IPS-18c (cell line): ENCODE results near the gene CPED1.

ENCODE experiments used
- H3K4me3 ChIP-seq: 2 replicates; pipeline ENCODE4 v1.7.0; 2013; ENCODE audit warnings: low read depth, mild to moderate bottlenecking, low read length, moderate library complexity; ENCODE audit not compliant: insufficient read depth
- H3K9me3 ChIP-seq: one replicate; pipeline ENCODE4 v1.6.1; 2013; ENCODE audit warnings: mild to moderate bottlenecking, low read length, moderate library complexity; ENCODE audit not compliant: control insufficient read depth, insufficient read depth

CPED1 gene

GRCh38 chr7:120992272-120992964, 3.9 kb downstream of the CPED1 start:
- Histone ChIP-seq H3K9me3 (no peaks in the 10 kb centered on the region), H3K4me3 (no peak overlapping the region)

- Histone ChIP-seq H3K9me3 (no peaks in the 10 kb centered on the region), H3K4me3 (no peak overlapping the region)
These were observed 4.5 kb downstream of the CPED1 start for GRCh38 chr7:120992965-120993494.

DNA sequence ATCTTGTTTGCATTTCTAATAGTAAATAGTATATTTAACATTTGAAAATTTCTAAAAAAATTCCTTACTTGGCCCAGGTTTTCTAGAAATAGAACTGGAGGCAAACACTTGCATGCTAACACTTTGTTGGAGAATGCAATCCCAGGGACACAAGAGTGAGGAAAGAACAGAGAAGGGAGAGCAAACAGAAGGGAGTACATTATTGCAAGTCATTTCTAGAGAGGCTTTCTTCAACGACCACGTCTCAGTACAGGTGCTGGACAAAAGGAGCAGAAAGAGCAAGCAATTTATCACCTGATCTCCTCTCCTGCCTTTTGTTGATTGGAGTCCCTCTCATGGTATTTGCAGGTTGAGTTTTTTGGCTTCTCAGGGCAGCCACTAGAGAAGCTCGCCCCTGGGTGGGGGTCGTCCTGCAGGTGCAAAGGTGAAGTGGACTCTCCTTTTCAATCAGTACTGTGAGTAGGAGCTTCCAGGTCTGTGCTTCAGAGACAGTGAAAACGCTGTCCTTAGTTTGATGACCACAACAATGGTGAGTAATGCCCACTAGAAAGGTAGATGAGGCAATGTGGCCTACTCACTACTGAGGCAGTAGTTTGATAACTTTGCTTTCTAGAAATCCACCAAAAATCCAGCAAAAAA, 5.2 kb downstream of the CPED1 start:
- no peak overlapping the region for H3K4me3 ChIP-seq
- H3K9me3 ChIP-seq: no peaks in the 10 kb centered on the region

- H3K4me3 ChIP-seq: no peak overlapping the region
- H3K9me3 ChIP-seq: no peaks in the 10 kb centered on the region
These were observed 6.2 kb downstream of the CPED1 start for GRCh38 chr7:120994512-120995410.

GRCh38 chr7:120995654-120996053, 7.1 kb downstream of the CPED1 start:
- H3K4me3 ChIP-seq: no peak overlapping the region
- H3K9me3 ChIP-seq: no peaks in the 10 kb centered on the region

DNA sequence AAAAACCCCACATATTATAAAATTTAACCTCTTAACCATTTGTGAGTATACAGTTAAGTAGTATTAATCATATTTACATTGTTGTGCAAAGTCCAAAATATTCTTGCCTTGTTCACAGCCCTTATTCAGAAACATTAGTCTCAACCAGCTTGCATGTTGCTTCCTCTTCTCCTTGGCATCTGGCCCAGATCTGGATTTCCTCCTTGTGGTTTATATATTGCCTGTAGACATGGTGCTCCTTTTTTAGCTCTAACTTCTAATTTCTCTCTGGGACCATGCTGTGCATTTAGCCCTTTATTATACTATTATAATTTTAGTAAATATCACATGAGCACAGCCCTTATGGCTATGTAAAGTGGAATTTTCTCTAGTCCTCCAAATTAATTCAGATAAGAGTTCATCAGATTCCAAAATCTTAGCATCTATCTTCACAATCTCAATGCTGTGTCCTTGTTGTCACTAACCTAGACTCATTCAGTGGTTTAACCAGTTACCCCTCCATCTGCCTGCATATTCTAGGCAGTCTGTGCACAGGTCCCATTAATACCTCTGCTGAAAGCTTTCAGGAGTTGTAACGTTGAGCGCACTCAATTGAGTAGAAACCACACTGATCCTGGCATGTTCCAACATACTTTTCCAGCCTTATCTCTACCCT, 7.9 kb downstream of the CPED1 start:
- Histone ChIP-seq H3K9me3 (no peaks in the 10 kb centered on the region), H3K4me3 (no peak overlapping the region)

GRCh38 chr7:120996988-120997345, 8.5 kb downstream of the CPED1 start:
- no peak overlapping the region for H3K4me3 ChIP-seq
- no peaks in the 10 kb centered on the region for H3K9me3 ChIP-seq

- no peaks in the 10 kb centered on the region for H3K9me3 ChIP-seq
- H3K4me3 ChIP-seq: no peak overlapping the region
These were observed 9.5 kb downstream of the CPED1 start for GRCh38 chr7:120997882-120998474.

DNA sequence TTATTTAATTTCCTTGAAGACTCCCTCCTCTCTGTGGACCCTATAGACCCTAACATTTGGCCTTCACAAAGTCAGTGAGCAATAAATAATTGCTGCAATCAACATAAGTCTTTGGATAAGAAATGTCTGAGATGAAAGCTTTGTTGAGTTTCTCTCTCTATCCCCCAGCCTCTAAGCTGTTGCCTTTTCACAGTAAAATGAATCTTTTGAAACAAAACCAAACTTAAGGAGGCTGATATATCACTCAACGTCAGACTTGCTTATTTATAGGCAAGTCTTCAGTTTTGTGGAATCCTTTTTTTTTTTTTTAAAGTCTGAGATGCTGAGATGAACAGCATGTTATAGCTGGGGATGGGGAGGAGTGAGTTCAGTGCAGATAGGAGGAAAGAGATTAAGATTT, 10.0 kb downstream of the CPED1 start:
- Histone ChIP-seq H3K9me3 (no peaks in the 10 kb centered on the region), H3K4me3 (no peak overlapping the region)

DNA sequence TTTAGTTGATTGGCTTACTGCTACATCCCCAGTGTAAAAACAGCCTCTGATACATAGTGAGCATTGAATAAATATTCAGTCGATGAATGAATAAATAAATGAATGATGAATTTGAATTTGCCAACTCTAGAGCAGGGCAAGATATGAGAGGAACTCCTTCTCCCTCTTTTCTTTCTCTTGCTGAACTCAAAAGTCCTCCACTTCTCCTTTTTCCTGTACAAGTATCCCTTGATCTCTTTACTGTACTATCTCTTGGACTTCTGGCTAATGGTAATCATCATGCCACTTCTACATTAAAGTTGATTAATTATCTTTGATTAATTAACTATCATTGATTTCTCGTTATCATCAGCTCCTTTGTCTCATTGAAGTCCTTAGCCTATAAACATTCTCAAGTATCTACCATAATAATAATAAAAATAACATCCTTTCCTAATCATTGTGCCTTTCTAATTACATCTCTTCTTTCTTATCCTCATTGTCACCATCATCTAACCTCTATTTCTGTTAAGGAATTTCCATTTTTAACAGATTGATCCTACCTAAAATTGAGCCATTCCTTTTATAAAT, 10.6 kb downstream of the CPED1 start:
- Histone ChIP-seq H3K4me3 (no peak overlapping the region), H3K9me3 (no peaks in the 10 kb centered on the region)

DNA sequence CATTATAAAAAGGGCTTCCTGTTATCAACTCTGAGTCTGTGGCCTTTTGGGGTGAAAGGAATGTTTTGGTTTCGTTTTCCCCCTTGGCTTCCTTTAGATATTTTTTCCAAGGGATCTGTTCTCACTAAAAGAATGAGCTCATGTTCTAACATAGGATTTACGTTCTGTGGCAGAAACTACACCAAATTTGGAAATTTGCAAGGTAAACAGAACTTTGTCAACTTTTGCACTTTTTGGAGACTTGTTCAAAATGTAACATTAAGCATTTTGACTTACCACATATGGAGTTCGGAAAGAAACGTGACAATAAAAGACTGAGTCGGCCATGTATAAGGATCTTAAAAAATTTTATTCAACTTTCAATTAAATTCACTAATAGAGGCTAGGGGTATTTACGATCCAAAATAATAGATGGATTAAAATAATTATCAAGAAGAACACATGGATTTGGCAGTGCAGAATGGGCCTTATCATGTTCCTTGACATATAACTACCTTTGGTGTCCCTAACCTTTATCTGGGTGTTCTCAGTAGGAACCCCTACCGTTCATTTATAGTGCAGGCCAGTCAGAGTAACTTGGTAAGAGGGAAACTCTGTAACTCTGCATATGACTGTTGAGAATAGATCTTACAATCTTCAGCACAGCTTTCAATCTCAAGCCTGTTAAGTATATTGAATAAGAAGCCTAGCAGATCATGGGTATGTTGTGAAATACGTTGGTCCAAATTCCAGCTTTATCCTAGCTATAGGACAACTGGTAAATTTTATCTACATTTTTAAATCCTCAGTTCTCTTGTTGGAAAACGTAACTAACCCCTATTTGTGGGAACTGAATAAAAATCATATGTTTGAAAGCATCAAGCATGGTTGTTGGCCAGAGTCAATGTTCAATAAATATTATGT, 11.8 kb downstream of the CPED1 start:
- no peak overlapping the region for H3K4me3 ChIP-seq
- no peaks in the 10 kb centered on the region for H3K9me3 ChIP-seq

DNA sequence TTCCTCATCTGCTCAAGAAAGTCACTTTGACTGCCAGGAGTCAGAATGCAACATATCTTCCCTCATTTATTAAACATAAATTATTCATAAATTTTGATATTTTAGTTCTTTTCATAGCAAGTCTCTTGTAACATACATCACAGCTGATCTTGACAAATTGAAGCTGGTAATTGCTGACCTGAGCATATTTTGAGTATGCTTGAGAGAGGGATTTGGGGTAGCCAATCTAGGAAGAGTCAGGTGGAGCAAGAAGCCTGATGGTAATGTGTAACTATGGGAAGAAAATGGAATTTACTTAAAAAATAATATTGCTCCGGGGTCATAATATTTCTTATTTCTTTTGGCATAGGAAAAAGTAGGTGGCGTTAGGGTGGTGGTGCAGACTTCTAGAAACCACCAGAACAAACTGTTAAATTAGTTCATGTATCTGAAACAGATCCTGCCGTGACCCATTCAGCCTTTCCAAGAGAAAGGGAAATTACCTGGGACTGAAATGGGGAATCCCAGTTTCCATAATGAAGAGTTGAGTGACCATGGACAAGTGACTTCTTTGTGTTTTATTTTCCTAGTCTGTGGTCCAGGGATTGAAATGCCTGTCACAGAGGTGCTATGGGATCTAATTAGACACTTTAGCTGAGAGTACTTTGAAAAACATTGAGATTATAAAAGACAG, 12.9 kb downstream of the CPED1 start:
- Histone ChIP-seq H3K4me3 (no peak overlapping the region), H3K9me3 (no peaks in the 10 kb centered on the region)

- H3K9me3 ChIP-seq: no peaks in the 10 kb centered on the region
- H3K4me3 ChIP-seq: no peak overlapping the region
These were observed 13.7 kb downstream of the CPED1 start for GRCh38 chr7:121002048-121002756.

- Histone ChIP-seq H3K4me3 (no peak overlapping the region), H3K9me3 (no peaks in the 10 kb centered on the region)
These were observed 14.3 kb downstream of the CPED1 start for GRCh38 chr7:121002757-121003200.
